T-cell (primary cell): ENCODE measurements around the gene PRSS12. TPM values are rescaled to one million over a fixed set of nuclear protein-coding genes. Genes with fewer than 3 reads are reported as not detected.

Experiments
- ATAC-seq, 4 experiments: fragments of 200-7000 bp in 3 of 4; fragments of 150-1000 bp in 1 of 4; cut with Tn5 transposase; replicated peaks in 1 of 4; 1 replicate in 3 of 4; 2 replicates in 1 of 4; pipeline ENCODE4 v1.10.0; 2021; ENCODE audit warnings: moderate library complexity in 3 of 4, mild to moderate bottlenecking in 2 of 4, moderate number of reproducible peaks in 1 of 4
- CTCF ChIA-PET, 2 donors: fragments of 300-600 bp; sonication (Branson Sonifier 250); formaldehyde crosslinking; loops; one replicate each; lab custom pipeline; 2022; ENCODE audit warnings: antibody characterized with exemption in 2 of 2; lab: Charles Lee
- POLR2A ChIA-PET, 2 donors: fragments of 300-600 bp; sonication (Branson Sonifier 250); formaldehyde crosslinking; loops; one replicate each; lab custom pipeline; 2022; ENCODE audit warnings: antibody characterized with exemption in 2 of 2; lab: Charles Lee
- DNase-seq, 35 experiments: peaks; one replicate each; pipeline versions ENCODE4 v3.0.0 to v3.0.0-alpha.2; 2013 to 2023
- H3K27ac ChIP-seq: one replicate; pipeline ENCODE4 v1.5.1; 2013; ENCODE audit warnings: low read length
- H3K27me3 ChIP-seq, 2 experiments: replicated peaks in 1 of 2; 1 replicate in 1 of 2; 2 replicates in 1 of 2; pipeline versions ENCODE4 v1.6.1 to v1.7.0; 2013; ENCODE audit warnings: low read length in 1 of 2, mixed read lengths in 1 of 2; ENCODE audit not compliant: control insufficient read depth in 2 of 2, insufficient read depth in 2 of 2; ENCODE audit errors: extremely low read depth in 1 of 2
- H3K36me3 ChIP-seq, 2 donors: 1 replicate in 1 of 2; 2 replicates in 1 of 2; pipeline versions ENCODE4 v1.6.1 to v1.7.0; 2013; ENCODE audit warnings: low read length in 1 of 2; ENCODE audit not compliant: control insufficient read depth in 2 of 2, insufficient read depth in 1 of 2; ENCODE audit errors: extremely low read depth in 1 of 2
- H3K4me1 ChIP-seq, 2 experiments: 1 replicate in 1 of 2; 2 replicates in 1 of 2; pipeline versions ENCODE4 v1.6.1 to v1.7.0; 2013; ENCODE audit warnings: low read length in 2 of 2, mixed read lengths in 1 of 2; ENCODE audit not compliant: insufficient read depth in 2 of 2, control insufficient read depth in 1 of 2; ENCODE audit errors: extremely low read depth in 1 of 2
- H3K4me3 ChIP-seq, 2 donors: 1 replicate in 1 of 2; 2 replicates in 1 of 2; pipeline versions ENCODE4 v1.5.1 to v1.7.0; 2013; ENCODE audit warnings: mild to moderate bottlenecking in 2 of 2, low read length in 1 of 2, moderate library complexity in 1 of 2; ENCODE audit not compliant: control insufficient read depth in 1 of 2; ENCODE audit errors: extremely low read depth in 1 of 2
- H3K9me3 ChIP-seq: 2 replicates; pipeline ENCODE4 v1.7.0; 2013
- H3K27ac Mint-ChIP-seq, 2 donors: one replicate each; pipeline ENCODE4 v1.8.0; 2020 to 2021; ENCODE audit warnings: mild to moderate bottlenecking in 2 of 2, mixed read lengths in 2 of 2
- H3K27me3 Mint-ChIP-seq, 2 donors: one replicate each; pipeline ENCODE4 v1.8.0; 2021 to 2022; ENCODE audit warnings: mixed read lengths in 2 of 2
- H3K36me3 Mint-ChIP-seq: one replicate; pipeline ENCODE4 v1.8.0; 2021; ENCODE audit warnings: mixed read lengths
- H3K4me1 Mint-ChIP-seq, 3 donors: one replicate each; pipeline ENCODE4 v1.8.0; 2020 to 2022; ENCODE audit warnings: mixed read lengths in 3 of 3, mild to moderate bottlenecking in 1 of 3
- H3K4me3 Mint-ChIP-seq, 3 donors: one replicate each; pipeline ENCODE4 v1.8.0; 2020 to 2022; ENCODE audit warnings: mild to moderate bottlenecking in 3 of 3, mixed read lengths in 3 of 3, moderate library complexity in 3 of 3
- H3K9me3 Mint-ChIP-seq, 3 donors: one replicate each; pipeline ENCODE4 v1.8.0; 2020 to 2022; ENCODE audit warnings: mixed read lengths in 3 of 3
- WGBS: methylation state at CpG from one replicate; pipeline ENCODE4 v1.1.5; 2013; ENCODE audit warnings: missing lambda C conversion rate; ENCODE audit not compliant: insufficient coverage; 5-methylcytosine and 5-hydroxymethylcytosine counted together
- total RNA-seq, 35 experiments: library from RNA in 6 of 35; stranded (reverse) in 6 of 35; fragments of 120-200 nt in 1 of 35; gene quantifications; one replicate each; pipeline versions ENCODE4 v1.2.1 to v1.2.4 and lab custom pipeline; 2013 to 2026

PRSS12 gene
- total RNA-seq, 5 donors from 2014 or later (not counting 1 experiment from before 2014, with no cell fraction given) = 0.03 to 0.25 (median 0.18) TPM; not detected in 2

- ChIA-PET CTCF (interaction anchor here in 1 of 2 donors (0.5 kb wide), 1 partner anchor 193 kb away, joined by 4 read pairs; no protein-coding TSS in a partner anchor), POLR2A (no interaction called here)
- H3K36me3 ChIP-seq = no peaks in the 10 kb centered on the region
- no peak overlapping the region for H3K4me3 Mint-ChIP-seq
- no peak overlapping the region for H3K27ac ChIP-seq
- WGBS = 83% methylated on average over 1 of the region's 3 CpGs
- H3K4me1 Mint-ChIP-seq = no peaks in the 10 kb centered on the region
- no peaks in the 10 kb centered on the region for H3K9me3 Mint-ChIP-seq
- H3K27me3 ChIP-seq = peaks cover 0 to under 1% of the 10 kb centered on the region in 2 experiments
- no peaks in the 10 kb centered on the region for H3K9me3 ChIP-seq
- H3K27ac Mint-ChIP-seq = no peak overlapping the region
- no peak for ATAC-seq
- no peak for DNase-seq
- H3K27me3 Mint-ChIP-seq = peaks cover 25 to 33% of the 10 kb centered on the region in 2 donors
- H3K36me3 Mint-ChIP-seq = no peaks in the 10 kb centered on the region
- H3K4me3 ChIP-seq = no peak overlapping the region
- H3K4me1 ChIP-seq = no peaks in the 10 kb centered on the region
Observed at GRCh38 chr4:118363166-118363565, 10.4 kb upstream of the PRSS12 start.

GRCh38 chr4:118361192-118361591 is 8.4 kb upstream of the PRSS12 start:
- Mint-ChIP-seq H3K27me3 (peaks cover 41 to 48% of the 10 kb centered on the region in 2 donors), H3K27ac (no peak overlapping the region), H3K9me3 (no peaks in the 10 kb centered on the region), H3K4me1 (no peaks in the 10 kb centered on the region), H3K36me3 (no peaks in the 10 kb centered on the region), H3K4me3 (no peak overlapping the region)
- no peak for DNase-seq
- Histone ChIP-seq H3K27me3 (no peaks in the 10 kb centered on the region), H3K9me3 (no peaks in the 10 kb centered on the region), H3K27ac (no peak overlapping the region), H3K4me3 (no peak overlapping the region), H3K4me1 (no peaks in the 10 kb centered on the region), H3K36me3 (no peaks in the 10 kb centered on the region)
- no peak for ATAC-seq
- ChIA-PET POLR2A (no interaction called here), CTCF (interaction anchor here in 1 of 2 donors (0.6 kb wide), 1 partner anchor 161 kb away, joined by 3 read pairs; no protein-coding TSS in a partner anchor)

- ChIA-PET CTCF (interaction anchor here in 1 of 2 donors (0.7 kb wide), 1 partner anchor 628 kb away, joined by 4 read pairs; no protein-coding TSS in a partner anchor), POLR2A (no interaction called here)
- H3K4me3 ChIP-seq = no peak overlapping the region
- H3K36me3 Mint-ChIP-seq = no peaks in the 10 kb centered on the region
- no peaks in the 10 kb centered on the region for H3K4me1 ChIP-seq
- ATAC-seq (no peak), DNase-seq (no peak)
- no peaks in the 10 kb centered on the region for H3K9me3 ChIP-seq
- H3K4me3 Mint-ChIP-seq = no peak overlapping the region
- H3K27me3 ChIP-seq = peaks cover 0 to 8% of the 10 kb centered on the region in 2 experiments
- no peaks in the 10 kb centered on the region for H3K4me1 Mint-ChIP-seq
- H3K9me3 Mint-ChIP-seq = no peaks in the 10 kb centered on the region
- no CpG with 5 or more reads among the region's 3 CpGs for WGBS
- H3K36me3 ChIP-seq = no peaks in the 10 kb centered on the region
- H3K27me3 Mint-ChIP-seq = peaks cover 49 to 56% of the 10 kb centered on the region in 2 donors
- no peak overlapping the region for H3K27ac Mint-ChIP-seq
- H3K27ac ChIP-seq = no peak overlapping the region
Observed at GRCh38 chr4:118360106-118360505, 7.3 kb upstream of the PRSS12 start.

GRCh38 chr4:118357601-118358000 is 4.8 kb upstream of the PRSS12 start:
- Mint-ChIP-seq H3K27me3 (peaks cover 61 to 74% of the 10 kb centered on the region in 2 donors), H3K4me3 (no peak overlapping the region), H3K9me3 (no peaks in the 10 kb centered on the region), H3K27ac (no peak overlapping the region), H3K36me3 (no peaks in the 10 kb centered on the region), H3K4me1 (peaks cover 8 to 11% (median 9%) of the 10 kb centered on the region in 3 donors)
- Histone ChIP-seq H3K4me1 (peaks cover 3 to 10% of the 10 kb centered on the region in 2 experiments), H3K36me3 (no peaks in the 10 kb centered on the region), H3K27me3 (peaks cover 6 to 29% of the 10 kb centered on the region in 2 experiments), H3K27ac (no peak overlapping the region), H3K4me3 (no peak overlapping the region), H3K9me3 (no peaks in the 10 kb centered on the region)
- no peak for DNase-seq
- ChIA-PET CTCF (no interaction called here), POLR2A (no interaction called here)
- ATAC-seq = no peak
- WGBS = 100% methylated on average over 1 of the region's 2 CpGs

GRCh38 chr4:118356731-118357130 is 3.9 kb upstream of the PRSS12 start:
- H3K4me3 ChIP-seq = no peak overlapping the region
- Mint-ChIP-seq H3K27ac (no peak overlapping the region), H3K4me1 (peaks cover 10 to 14% (median 12%) of the 10 kb centered on the region in 3 donors), H3K27me3 (peaks cover 61 to 78% of the 10 kb centered on the region in 2 donors), H3K9me3 (no peaks in the 10 kb centered on the region), H3K36me3 (no peaks in the 10 kb centered on the region), H3K4me3 (no peak overlapping the region)
- no peaks in the 10 kb centered on the region for H3K9me3 ChIP-seq
- ATAC-seq = no peak
- WGBS = no CpG with 5 or more reads among the region's 1 CpG
- H3K27me3 ChIP-seq = peaks cover 6 to 38% of the 10 kb centered on the region in 2 experiments
- no peaks in the 10 kb centered on the region for H3K36me3 ChIP-seq
- H3K27ac ChIP-seq = no peak overlapping the region
- DNase-seq = no peak
- peaks cover 3 to 17% of the 10 kb centered on the region in 2 experiments for H3K4me1 ChIP-seq
- POLR2A ChIA-PET = no interaction called here
- CTCF ChIA-PET = no interaction called here

GRCh38 chr4:118356111-118356510 is 3.3 kb upstream of the PRSS12 start:
- WGBS = no CpG with 5 or more reads among the region's 4 CpGs
- Mint-ChIP-seq H3K27ac (no peak overlapping the region), H3K27me3 (peaks cover 65 to 76% of the 10 kb centered on the region in 2 donors), H3K4me3 (no peak overlapping the region), H3K4me1 (peaks cover 13 to 17% (median 14%) of the 10 kb centered on the region in 3 donors), H3K36me3 (no peaks in the 10 kb centered on the region), H3K9me3 (no peaks in the 10 kb centered on the region)
- no peak overlapping the region for H3K27ac ChIP-seq
- ATAC-seq (no peak), DNase-seq (no peak)
- peaks cover 9 to 39% of the 10 kb centered on the region in 2 experiments for H3K27me3 ChIP-seq
- H3K36me3 ChIP-seq = no peaks in the 10 kb centered on the region
- H3K4me3 ChIP-seq = no peak overlapping the region
- no peaks in the 10 kb centered on the region for H3K9me3 ChIP-seq
- H3K4me1 ChIP-seq = peaks cover 3 to 17% of the 10 kb centered on the region in 2 experiments
- CTCF ChIA-PET = interaction anchor here in 1 of 2 donors (0.6 kb wide), 1 partner anchor 653 kb away, joined by 3 read pairs; no protein-coding TSS in a partner anchor
- POLR2A ChIA-PET = no interaction called here
